Measurements from ENCODE around the gene STN1. TPM values are rescaled to one million over a fixed set of nuclear protein-coding genes. Genes with fewer than 3 reads are reported as not detected.

STN1 gene
- total and polyA plus RNA-seq, 12 donors, result 16.5 to 38.7 (median 31.4) TPM

DNA sequence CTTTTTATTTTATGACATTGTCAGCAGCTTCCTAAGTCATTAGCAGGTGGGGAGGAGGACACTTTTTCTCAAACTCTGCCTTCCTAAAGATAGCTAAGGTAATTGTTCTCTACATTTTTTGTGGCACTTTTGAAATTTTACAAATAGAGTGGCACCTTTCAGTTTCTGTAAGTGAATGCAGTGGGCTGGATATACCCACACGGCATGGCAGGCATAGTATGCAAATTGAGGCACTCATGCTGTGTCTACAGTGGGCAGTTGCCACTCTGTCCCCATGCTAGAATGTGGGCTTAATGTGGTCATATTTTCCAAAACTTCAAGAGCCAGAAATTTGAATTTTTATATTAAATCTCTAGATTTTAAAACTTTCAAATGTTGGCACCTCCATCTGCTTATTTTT, 49.8 kb downstream of the STN1 start:
- intact Hi-C loops (cut with DNase I), result loop anchor here in 4 of 10 donors (10.0 kb wide), 2 partner anchors 263 to 453 kb away; no protein-coding TSS in a partner anchor
- 88 to 91% methylated on average over 1 of the region's 1 CpG for WGBS, 2 donors

DNA sequence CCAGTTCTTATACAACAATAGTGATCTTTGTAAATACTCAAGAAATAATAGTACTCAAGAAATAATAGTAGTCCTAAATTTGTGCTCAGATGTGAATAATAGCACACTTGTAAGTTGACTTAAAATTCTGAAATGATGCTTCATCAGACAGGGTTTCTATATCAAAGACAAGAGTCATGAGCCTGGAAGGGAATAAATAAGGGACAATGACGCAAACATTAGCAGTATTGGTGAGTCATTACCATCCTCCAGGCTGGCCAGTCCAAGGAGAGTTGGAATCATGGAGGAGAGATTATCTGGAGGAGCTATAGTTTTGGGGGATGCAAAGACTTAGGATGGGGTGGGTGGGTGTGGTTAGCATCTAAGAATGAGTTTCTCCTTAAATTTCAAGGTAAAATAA, 56.5 kb downstream of the STN1 start:
- Histone ChIP-seq H3K4me3 (no peak overlapping the region), H3K4me1 (peaks cover 0 to 16% (median 3%) of the 10 kb centered on the region in 9 donors), H3K27ac (no peak overlapping the region), H3K27me3 (no peaks in the 10 kb centered on the region), H3K9me3 (peaks cover 0 to 20% (median 8%) of the 10 kb centered on the region in 11 donors), H3K36me3 (no peaks in the 10 kb centered on the region)
- WGBS, 2 donors, result 89 to 100% methylated on average over 1 of the region's 1 CpG
- DNase-seq (no peak), ATAC-seq (no peak)
- intact Hi-C loops (cut with DNase I), result loop anchor here in 5 of 10 donors (2.0 to 10.0 kb wide), 4 partner anchors 149 to 447 kb away; no protein-coding TSS in a partner anchor
- TF ChIP-seq, protein P1, sequence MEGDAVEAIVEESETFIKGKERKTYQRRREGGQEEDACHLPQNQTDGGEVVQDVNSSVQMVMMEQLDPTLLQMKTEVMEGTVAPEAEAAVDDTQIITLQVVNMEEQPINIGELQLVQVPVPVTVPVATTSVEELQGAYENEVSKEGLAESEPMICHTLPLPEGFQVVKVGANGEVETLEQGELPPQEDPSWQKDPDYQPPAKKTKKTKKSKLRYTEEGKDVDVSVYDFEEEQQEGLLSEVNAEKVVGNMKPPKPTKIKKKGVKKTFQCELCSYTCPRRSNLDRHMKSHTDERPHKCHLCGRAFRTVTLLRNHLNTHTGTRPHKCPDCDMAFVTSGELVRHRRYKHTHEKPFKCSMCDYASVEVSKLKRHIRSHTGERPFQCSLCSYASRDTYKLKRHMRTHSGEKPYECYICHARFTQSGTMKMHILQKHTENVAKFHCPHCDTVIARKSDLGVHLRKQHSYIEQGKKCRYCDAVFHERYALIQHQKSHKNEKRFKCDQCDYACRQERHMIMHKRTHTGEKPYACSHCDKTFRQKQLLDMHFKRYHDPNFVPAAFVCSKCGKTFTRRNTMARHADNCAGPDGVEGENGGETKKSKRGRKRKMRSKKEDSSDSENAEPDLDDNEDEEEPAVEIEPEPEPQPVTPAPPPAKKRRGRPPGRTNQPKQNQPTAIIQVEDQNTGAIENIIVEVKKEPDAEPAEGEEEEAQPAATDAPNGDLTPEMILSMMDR (IDR thresholded peaks at IDR 0.05), result no peak

More for the DNA sequence above, 49.8 kb downstream of the STN1 start:
- no peak for DNase-seq
- Histone ChIP-seq H3K4me3 (no peak overlapping the region), H3K27ac (no peak overlapping the region), H3K36me3 (peaks cover 0 to 26% (median 0%) of the 10 kb centered on the region in 9 donors), H3K4me1 (no peaks in the 10 kb centered on the region), H3K9me3 (peaks cover 0 to 20% (median 8%) of the 10 kb centered on the region in 11 donors), H3K27me3 (no peaks in the 10 kb centered on the region)
- TF ChIP-seq, protein P1 (IDR thresholded peaks at IDR 0.05), result no peak
- no peak for ATAC-seq

DNA sequence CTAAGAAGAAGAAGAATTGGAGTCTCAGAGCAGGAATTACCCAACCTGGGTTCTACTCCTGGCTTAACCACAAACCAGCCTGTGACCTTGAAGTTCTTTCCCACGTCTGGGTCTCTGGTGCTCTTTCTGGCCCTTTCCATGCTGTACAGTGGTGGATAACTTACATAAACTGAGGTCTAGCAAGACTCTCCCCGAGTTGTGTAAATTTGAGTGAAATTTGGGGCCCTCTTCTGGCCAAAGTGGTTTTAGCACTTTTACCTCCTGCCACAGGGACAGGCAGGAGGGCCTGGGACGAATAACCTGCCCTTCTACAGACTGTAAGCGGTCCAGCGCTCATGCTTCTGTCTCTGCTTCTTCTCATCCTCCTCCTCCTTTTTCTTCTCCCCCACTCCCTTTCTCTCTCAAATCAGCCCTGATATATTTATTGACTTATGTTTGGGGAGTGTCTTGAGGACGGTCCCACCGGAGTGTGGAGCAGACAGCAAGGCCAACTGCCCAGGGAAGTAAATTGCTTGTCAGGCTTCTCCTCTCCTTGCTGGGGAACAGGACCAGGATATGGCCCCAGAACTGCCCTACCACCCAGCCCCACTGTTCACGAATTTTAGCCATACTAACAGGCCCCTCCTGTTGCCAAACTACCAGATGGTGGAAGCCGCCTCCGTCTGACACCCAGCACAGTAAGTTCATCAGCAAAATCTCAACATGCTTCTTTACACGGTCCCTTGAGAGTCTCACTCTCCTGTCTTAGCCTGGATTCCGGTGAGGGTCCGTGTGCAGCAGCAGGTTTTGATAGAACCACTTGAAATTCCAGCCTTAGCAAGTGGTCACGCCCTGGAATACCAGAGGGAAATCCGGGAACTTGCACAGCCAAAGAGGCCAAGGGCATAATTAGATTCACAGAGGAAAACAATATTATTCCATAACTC, 58.6 kb downstream of the STN1 start:
- H3K9me3 ChIP-seq, result peaks cover 0 to 3% (median 0%) of the 10 kb centered on the region in 11 donors
- 53 to 59% methylated on average over 15 of the region's 15 CpGs for WGBS, 2 donors
- peaks cover 0 to 17% (median 0%) of the 10 kb centered on the region in 7 donors for H3K27me3 ChIP-seq
- ATAC-seq (peak; percentile 41 to 81 (median 64)), DNase-seq (peak in 1 of 2 donors; percentile 73)
- no peaks in the 10 kb centered on the region for H3K36me3 ChIP-seq
- intact Hi-C loops (cut with DNase I), result loop anchor here (1.0 to 10.0 kb wide), 10 partner anchors 85 to 445 kb away; no protein-coding TSS in a partner anchor
- H3K4me3 ChIP-seq, result no peak overlapping the region
- H3K4me1 ChIP-seq, result peaks cover 0 to 29% (median 11%) of the 10 kb centered on the region in 9 donors
- H3K27ac ChIP-seq, result peak overlapping the region in 1 of 10 donors; percentile 42
- TF ChIP-seq, protein P1 (IDR thresholded peaks at IDR 0.05), result peak; percentile 57 to 85 (median 79)

DNA sequence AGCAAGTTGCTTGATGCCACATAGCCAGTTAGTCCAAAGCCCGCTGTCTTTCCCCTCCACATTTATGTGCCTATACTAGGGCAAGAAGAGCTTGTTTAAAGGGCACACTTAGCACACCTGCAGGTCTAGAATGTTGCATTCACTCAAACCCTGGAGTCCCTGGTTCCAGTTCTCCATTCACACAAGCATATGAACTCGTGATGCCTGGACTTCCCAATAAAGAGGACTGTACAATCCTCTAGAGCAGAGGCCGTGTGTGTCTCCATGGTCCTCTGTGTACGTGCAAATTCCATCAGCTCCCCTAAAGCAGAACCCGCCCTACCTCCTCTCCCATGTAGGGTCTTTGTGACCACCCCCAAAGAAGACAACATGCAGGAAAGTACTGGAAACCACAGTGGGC, 59.6 kb downstream of the STN1 start:
- intact Hi-C loops (cut with DNase I), result loop anchor here in 8 of 10 donors (1.0 to 10.0 kb wide), 8 partner anchors 84 to 264 kb away; no protein-coding TSS in a partner anchor
- no peak overlapping the region for H3K27ac ChIP-seq
- peaks cover under 1 to 39% (median 22%) of the 10 kb centered on the region in 9 donors for H3K4me1 ChIP-seq
- ATAC-seq (no peak), DNase-seq (no peak)
- TF ChIP-seq, protein P1 (IDR thresholded peaks at IDR 0.05), result no peak
- no peaks in the 10 kb centered on the region for H3K9me3 ChIP-seq
- H3K36me3 ChIP-seq, result no peaks in the 10 kb centered on the region
- WGBS, 2 donors, result 83 to 94% methylated on average over 5 of the region's 5 CpGs
- H3K4me3 ChIP-seq, result no peak overlapping the region
- peaks cover 0 to 24% (median 0%) of the 10 kb centered on the region in 7 donors for H3K27me3 ChIP-seq

Measured in heart right ventricle (tissue), 16 donors.